IgD-negative memory B cell (primary cell): ENCODE results near the gene GAS2L2. TPM values are rescaled to one million over a fixed set of nuclear protein-coding genes. Genes with fewer than 3 reads are reported as not detected.

Experiments
- H3K27ac Mint-ChIP-seq, 3 donors: one replicate each; pipeline ENCODE4 v1.8.0; 2020 to 2022; ENCODE audit warnings: mild to moderate bottlenecking in 3 of 3, mixed read lengths in 3 of 3, moderate library complexity in 1 of 3
- H3K27me3 Mint-ChIP-seq: one replicate; pipeline ENCODE4 v1.8.0; 2021; ENCODE audit warnings: mixed read lengths
- H3K36me3 Mint-ChIP-seq: one replicate; pipeline ENCODE4 v1.8.0; 2020; ENCODE audit warnings: mild to moderate bottlenecking, mixed read lengths
- H3K4me1 Mint-ChIP-seq, 3 donors: one replicate each; pipeline ENCODE4 v1.8.0; 2020 to 2022; ENCODE audit warnings: mixed read lengths in 3 of 3, mild to moderate bottlenecking in 1 of 3
- H3K4me3 Mint-ChIP-seq, 4 donors: one replicate each; pipeline ENCODE4 v1.8.0; 2020 to 2022; ENCODE audit warnings: mild to moderate bottlenecking in 4 of 4, mixed read lengths in 4 of 4, moderate library complexity in 3 of 4
- H3K9me3 Mint-ChIP-seq, 3 donors: one replicate each; pipeline ENCODE4 v1.8.0; 2020 to 2021; ENCODE audit warnings: mixed read lengths in 3 of 3, mild to moderate bottlenecking in 1 of 3
- polyA plus RNA-seq: library from polyadenylated mRNA; unstranded; fragments of 300-500 nt; fragmentation: Illumina TruSeq; gene quantifications from one replicate; pipeline ENCODE4 v1.2.3, GENCODE V29; 2021

The GAS2L2 gene
- polyA plus RNA-seq = not detected

DNA sequence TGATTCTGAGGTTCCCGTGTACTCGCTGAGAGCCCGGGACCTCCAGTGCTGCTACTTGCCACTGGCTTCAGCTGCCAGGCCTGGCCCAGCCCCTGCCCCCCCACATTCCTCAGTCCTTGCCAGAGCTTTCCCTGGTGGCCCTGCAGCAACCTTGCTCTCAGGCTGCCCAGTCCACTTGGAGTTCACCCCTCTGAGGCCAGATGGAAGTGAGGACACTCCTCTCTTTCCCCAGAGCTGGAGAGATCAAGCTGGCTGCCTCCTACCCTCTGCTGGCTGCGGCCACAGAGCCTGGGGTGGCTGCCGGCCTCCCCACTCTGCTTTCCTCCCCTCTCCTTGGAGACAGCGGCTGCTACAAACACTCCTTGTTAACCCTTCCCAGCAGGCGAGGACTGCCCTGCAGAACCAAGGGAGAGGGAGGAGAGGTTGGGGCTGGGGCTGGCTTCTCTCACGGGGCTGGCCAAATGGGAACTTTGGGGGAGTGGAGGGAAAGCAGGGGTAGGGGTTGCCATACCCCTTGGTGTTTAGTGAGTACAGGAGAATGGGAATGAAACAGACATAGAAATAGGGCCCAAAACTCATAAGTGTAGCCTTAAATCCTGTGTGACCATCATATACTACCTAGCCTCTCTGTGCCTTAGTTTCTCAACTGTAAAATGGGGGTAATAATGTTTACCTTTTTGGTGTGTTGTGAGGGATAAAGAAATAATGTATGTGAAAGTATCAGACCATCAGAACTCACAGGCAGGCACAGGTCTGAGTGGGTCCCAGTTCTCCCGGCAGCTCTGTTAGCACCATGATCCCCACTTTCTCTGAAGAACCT lies at the start of gene GAS2L2:
GAS2L2 (minus strand) TSS at position 295 of the 820 bp plus-strand sequence. CDS start 389 bp downstream, outside the sequence.
- Mint-ChIP-seq H3K27ac (no peak within 1 kb of the TSS), H3K4me3 (no peak within 1 kb of the TSS), H3K9me3 (no peaks in the 10 kb centered on the region), H3K4me1 (peaks cover 4 to 11% (median 7%) of the 10 kb centered on the region in 3 donors), H3K27me3 (peaks cover 25% of the 10 kb centered on the region), H3K36me3 (peaks cover 2% of the 10 kb centered on the region)

GRCh38 chr17:35801583-35802224 lies 48.7 kb upstream of the GAS2L2 start:
- Mint-ChIP-seq H3K27me3 (peaks cover 3% of the 10 kb centered on the region), H3K36me3 (peaks cover 1% of the 10 kb centered on the region), H3K9me3 (no peaks in the 10 kb centered on the region), H3K27ac (peak overlapping the region; percentile 71 to 93 (median 73)), H3K4me3 (peak overlapping the region in 3 of 4 donors; percentile 37 to 90 (median 70)), H3K4me1 (peaks cover 13 to 18% (median 15%) of the 10 kb centered on the region in 3 donors)

DNA sequence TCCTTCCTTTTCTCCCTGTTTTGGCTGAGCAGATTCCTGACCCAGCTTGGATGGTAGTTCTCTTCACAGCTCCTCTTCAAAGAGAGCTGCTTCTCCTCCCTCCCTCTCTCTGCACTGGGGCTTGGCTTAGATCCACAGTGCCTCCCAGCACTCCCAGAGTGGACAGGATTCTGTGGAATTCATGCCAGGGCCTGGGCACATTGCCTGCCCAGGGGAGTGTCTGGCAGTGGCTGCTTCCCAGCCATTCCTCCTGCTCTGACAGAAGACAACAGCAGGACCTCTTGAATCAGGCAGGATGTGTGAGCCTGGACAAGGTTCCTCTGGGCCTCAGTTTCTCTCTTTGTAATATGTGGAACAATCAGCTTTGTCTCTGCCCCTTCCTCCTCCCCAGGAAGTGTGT lies 46.9 kb upstream of the GAS2L2 start:
- H3K4me1 Mint-ChIP-seq = peaks cover 17 to 21% (median 20%) of the 10 kb centered on the region in 3 donors
- no peak overlapping the region for H3K4me3 Mint-ChIP-seq
- H3K36me3 Mint-ChIP-seq = peaks cover 1% of the 10 kb centered on the region
- H3K27me3 Mint-ChIP-seq = peaks cover 9% of the 10 kb centered on the region
- no peak overlapping the region for H3K27ac Mint-ChIP-seq
- no peaks in the 10 kb centered on the region for H3K9me3 Mint-ChIP-seq

DNA sequence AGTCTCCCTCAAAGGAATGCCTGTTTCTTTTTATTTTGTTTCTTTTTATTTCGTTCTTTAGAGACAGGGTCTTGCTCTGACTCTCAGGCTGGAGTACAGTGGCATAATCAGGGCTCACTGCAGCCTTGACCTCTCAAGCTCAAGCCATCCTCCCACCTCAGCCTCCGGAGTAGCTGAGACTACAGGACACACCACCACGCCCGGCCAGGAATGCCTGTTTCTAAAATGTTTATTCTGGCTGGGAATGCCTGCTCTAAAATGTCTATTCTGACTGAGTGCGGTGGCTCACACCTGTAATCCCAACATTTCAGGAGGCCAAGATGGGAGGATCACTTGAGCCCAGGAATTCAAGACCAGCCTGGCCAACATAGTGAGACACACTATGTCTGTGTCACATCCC lies 44.9 kb upstream of the GAS2L2 start:
- Mint-ChIP-seq H3K4me1 (peaks cover 15 to 17% (median 17%) of the 10 kb centered on the region in 3 donors), H3K27me3 (peaks cover 21% of the 10 kb centered on the region), H3K27ac (peak overlapping the region in 1 of 3 donors; percentile 86), H3K36me3 (no peaks in the 10 kb centered on the region), H3K9me3 (no peaks in the 10 kb centered on the region), H3K4me3 (peak overlapping the region in 1 of 4 donors; percentile 51)

GRCh38 chr17:35797370-35797769 lies 44.3 kb upstream of the GAS2L2 start:
- Mint-ChIP-seq H3K4me1 (peaks cover 11 to 17% (median 17%) of the 10 kb centered on the region in 3 donors), H3K27me3 (peaks cover 21% of the 10 kb centered on the region), H3K27ac (no peak overlapping the region), H3K4me3 (no peak overlapping the region), H3K9me3 (no peaks in the 10 kb centered on the region), H3K36me3 (no peaks in the 10 kb centered on the region)

- Mint-ChIP-seq H3K9me3 (no peaks in the 10 kb centered on the region), H3K4me1 (peaks cover 9 to 16% (median 15%) of the 10 kb centered on the region in 3 donors), H3K27me3 (peaks cover 25% of the 10 kb centered on the region), H3K4me3 (no peak overlapping the region), H3K27ac (no peak overlapping the region), H3K36me3 (no peaks in the 10 kb centered on the region)
These were observed 43.9 kb upstream of the GAS2L2 start for GRCh38 chr17:35796942-35797341.

DNA sequence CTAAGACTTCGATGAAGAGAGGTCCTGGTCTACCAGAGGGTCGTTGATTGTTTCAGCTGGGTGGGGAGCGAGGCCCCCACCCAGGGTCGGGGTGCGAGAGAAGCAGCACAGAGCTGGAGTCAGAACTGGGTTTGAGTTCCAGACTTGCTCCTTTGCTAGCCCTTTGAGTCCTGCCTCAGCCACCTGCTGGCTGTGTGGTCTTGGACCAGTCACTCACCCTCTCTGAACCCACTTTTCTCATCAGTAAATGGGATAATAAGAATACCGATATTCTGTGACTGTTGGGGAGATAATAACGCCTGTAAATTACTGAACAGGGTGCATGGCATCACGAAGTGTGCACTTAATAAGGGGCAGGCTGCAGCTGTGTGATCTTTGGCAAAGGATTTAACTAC lies 42.8 kb upstream of the GAS2L2 start:
- H3K4me3 Mint-ChIP-seq = peak overlapping the region; percentile 69 to 86 (median 76)
- H3K36me3 Mint-ChIP-seq = no peaks in the 10 kb centered on the region
- no peaks in the 10 kb centered on the region for H3K9me3 Mint-ChIP-seq
- peaks cover 28% of the 10 kb centered on the region for H3K27me3 Mint-ChIP-seq
- H3K4me1 Mint-ChIP-seq = peaks cover 4 to 8% (median 7%) of the 10 kb centered on the region in 3 donors
- no peak overlapping the region for H3K27ac Mint-ChIP-seq

DNA sequence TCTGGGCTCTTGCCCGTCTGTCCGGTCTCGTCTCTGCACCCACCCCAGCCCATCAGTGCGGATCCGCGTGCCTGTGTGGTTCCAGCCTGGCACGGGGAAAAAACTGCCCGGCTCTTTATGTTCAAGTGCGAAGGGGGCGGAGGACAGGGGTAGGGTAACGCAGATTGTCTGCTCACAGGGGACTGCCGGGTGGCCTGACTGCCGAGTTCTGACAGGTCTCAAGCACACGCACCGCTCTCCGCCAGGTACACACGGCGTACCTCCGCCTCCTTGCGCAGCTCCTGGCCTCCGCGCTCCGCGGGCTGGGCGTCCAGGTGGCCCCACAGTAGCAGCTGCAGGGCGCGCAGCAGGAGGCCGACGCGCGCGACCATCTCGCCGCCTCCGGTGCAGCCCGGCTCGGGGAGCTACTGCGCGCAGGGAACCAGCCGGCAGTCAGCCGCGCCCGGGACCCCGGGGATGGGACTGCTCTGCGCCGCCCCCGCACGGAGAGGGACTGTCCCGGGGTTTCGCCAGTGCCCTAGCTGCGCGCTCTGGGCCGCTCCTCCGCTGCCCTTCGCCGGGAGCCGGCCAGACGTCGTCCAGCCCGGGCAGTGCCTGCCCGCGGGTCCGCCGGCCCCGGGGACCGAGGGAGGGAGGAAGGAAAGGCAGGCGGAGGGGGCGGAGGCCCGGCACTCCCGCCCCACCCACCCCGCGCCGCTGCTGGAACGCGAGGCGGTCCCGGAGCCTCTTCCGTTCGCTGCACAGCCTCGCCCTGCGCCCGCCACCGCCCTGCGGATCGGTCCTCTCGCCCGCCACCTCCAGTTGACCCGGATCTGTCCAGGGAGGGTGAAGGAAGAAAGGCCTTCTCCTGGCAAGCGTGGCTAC lies 42.2 kb upstream of the GAS2L2 start, which contains the start of gene MMP28:
MMP28 (minus strand) TSS at position 635 of the 864 bp plus-strand sequence; CDS start at position 371, 264 bp downstream.
- Mint-ChIP-seq H3K36me3 (no peaks in the 10 kb centered on the region), H3K27ac (peak within 1 kb of the TSS in 1 of 3 donors; percentile 26), H3K4me3 (peak within 1 kb of the TSS; percentile 72 to 88 (median 76)), H3K4me1 (peaks cover 4 to 8% (median 7%) of the 10 kb centered on the region in 3 donors), H3K27me3 (peaks cover 28% of the 10 kb centered on the region), H3K9me3 (no peaks in the 10 kb centered on the region)

GRCh38 chr17:35793257-35793656 lies 40.2 kb upstream of the GAS2L2 start:
- peak overlapping the region in 1 of 4 donors; percentile 58 for H3K4me3 Mint-ChIP-seq
- H3K4me1 Mint-ChIP-seq = peaks cover 3 to 8% (median 7%) of the 10 kb centered on the region in 3 donors
- no peaks in the 10 kb centered on the region for H3K36me3 Mint-ChIP-seq
- H3K27me3 Mint-ChIP-seq = peaks cover 28% of the 10 kb centered on the region
- H3K9me3 Mint-ChIP-seq = no peaks in the 10 kb centered on the region
- no peak overlapping the region for H3K27ac Mint-ChIP-seq

GRCh38 chr17:35791681-35792350 lies 38.8 kb upstream of the GAS2L2 start:
- Mint-ChIP-seq H3K4me3 (peak overlapping the region in 1 of 4 donors; percentile 66), H3K36me3 (no peaks in the 10 kb centered on the region), H3K27me3 (peaks cover 25% of the 10 kb centered on the region), H3K27ac (no peak overlapping the region), H3K4me1 (peaks cover 3 to 8% (median 7%) of the 10 kb centered on the region in 3 donors), H3K9me3 (no peaks in the 10 kb centered on the region)

GRCh38 chr17:35790841-35791240 lies 37.8 kb upstream of the GAS2L2 start:
- H3K4me3 Mint-ChIP-seq = no peak overlapping the region
- H3K27ac Mint-ChIP-seq = no peak overlapping the region
- H3K4me1 Mint-ChIP-seq = peaks cover 0 to 3% (median 2%) of the 10 kb centered on the region in 3 donors
- no peaks in the 10 kb centered on the region for H3K9me3 Mint-ChIP-seq
- no peaks in the 10 kb centered on the region for H3K36me3 Mint-ChIP-seq
- H3K27me3 Mint-ChIP-seq = peaks cover 21% of the 10 kb centered on the region

DNA sequence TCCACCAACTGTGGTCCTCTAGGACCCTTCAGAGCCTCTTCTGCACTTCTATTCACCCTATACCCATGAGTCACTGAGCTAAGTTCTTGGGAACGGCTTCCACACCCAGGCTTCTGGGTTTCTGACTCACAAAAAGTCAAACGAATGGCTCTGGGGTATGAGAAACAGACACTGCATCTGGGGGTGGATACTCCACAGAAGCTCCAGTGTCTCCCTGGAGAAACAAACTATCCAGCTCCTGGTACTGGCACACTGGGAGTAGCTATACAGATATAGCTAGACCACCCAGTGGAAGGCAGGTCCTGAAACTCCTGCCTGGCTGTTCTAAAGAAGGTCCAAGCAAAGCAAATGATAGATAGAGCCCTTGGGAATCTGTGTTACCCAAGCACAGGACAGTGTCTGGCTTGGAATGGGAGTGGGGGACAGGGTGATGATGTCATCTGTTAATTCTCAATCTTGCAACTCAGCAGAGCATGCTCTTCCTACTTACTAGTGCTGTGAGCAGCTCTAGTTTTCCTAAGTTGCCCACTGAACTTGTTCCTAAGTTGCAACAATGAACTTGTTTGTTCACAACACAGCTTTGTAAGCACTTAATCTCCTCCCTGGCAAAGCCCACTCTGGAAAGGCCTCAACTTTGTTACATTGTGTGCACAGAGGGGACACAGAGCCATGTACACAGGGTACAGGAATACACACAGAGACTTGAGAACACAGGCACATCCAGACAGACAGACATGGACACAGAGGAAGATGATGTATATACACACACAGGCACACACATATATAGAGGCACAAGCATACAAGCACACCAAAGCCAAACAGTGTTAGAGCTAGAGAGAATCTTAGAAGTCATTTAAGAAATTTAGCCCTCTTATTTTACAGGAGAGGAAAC lies 35.7 kb upstream of the GAS2L2 start:
- no peak overlapping the region for H3K27ac Mint-ChIP-seq
- H3K36me3 Mint-ChIP-seq = no peaks in the 10 kb centered on the region
- peaks cover 0 to 3% (median 0%) of the 10 kb centered on the region in 3 donors for H3K4me1 Mint-ChIP-seq
- peaks cover 11% of the 10 kb centered on the region for H3K27me3 Mint-ChIP-seq
- no peaks in the 10 kb centered on the region for H3K9me3 Mint-ChIP-seq
- H3K4me3 Mint-ChIP-seq = no peak overlapping the region

DNA sequence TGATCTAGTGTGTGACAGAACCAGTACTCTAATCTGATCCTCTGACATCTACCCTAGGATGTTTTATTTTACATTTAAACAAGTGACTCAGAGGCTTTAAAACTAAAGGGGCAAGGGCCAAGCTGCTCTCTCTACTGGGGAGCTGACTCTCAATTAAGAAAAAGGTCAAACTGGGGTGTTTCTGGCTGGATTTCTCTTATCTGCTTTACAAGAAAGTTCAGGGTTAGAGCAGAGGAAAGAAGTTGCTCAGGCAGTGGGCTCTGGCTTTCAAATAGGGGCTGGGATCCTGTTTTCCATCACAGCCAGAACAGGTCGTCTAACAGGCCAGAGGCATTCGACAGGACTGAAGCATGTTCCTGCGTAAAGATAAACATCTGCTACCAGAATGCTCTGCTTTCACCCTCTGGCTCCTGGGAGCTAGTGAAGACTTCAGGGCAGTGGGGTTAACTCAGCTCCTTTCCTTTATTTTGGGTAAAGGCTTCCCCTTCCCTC lies 33.9 kb upstream of the GAS2L2 start:
- Mint-ChIP-seq H3K27ac (peak overlapping the region in 1 of 3 donors; percentile 83), H3K36me3 (no peaks in the 10 kb centered on the region), H3K4me3 (no peak overlapping the region), H3K27me3 (peaks cover 6% of the 10 kb centered on the region), H3K9me3 (no peaks in the 10 kb centered on the region), H3K4me1 (no peaks in the 10 kb centered on the region)
